ENCODE measurements around the gene PDE6C. TPM values are rescaled to one million over a fixed set of nuclear protein-coding genes. Genes with fewer than 3 reads are reported as not detected.

PDE6C gene
- total RNA-seq, 1 experiment from 2014 or later: not detected

- DNase-seq (ENCODE audit: low spot score): peak; percentile 83
Measured at GRCh38 chr10:93702210-93703001, 90.1 kb downstream of the PDE6C start, which contains the start of gene FRA10AC1. TSS of gene FRA10AC1 (minus strand) at chr10:93702592. CDS start at chr10:93700106, 2,486 bp downstream.

- DNase-seq (ENCODE audit: low spot score): no peak
Measured at GRCh38 chr10:93703066-93703465, 90.7 kb downstream of the PDE6C start.

- no peak for DNase-seq (ENCODE audit: low spot score)
Measured at GRCh38 chr10:93703841-93704240, 91.5 kb downstream of the PDE6C start.

- DNase-seq (ENCODE audit: low spot score): no peak
Measured at GRCh38 chr10:93704451-93704850, 92.1 kb downstream of the PDE6C start.

GRCh38 chr10:93707623-93708022 is 95.3 kb downstream of the PDE6C start:
- no peak for DNase-seq (ENCODE audit: low spot score)

GRCh38 chr10:93710333-93710909 is 98.1 kb downstream of the PDE6C start:
- no peak for DNase-seq (ENCODE audit: low spot score)

- DNase-seq (ENCODE audit: low spot score): peak; percentile 23
Measured at GRCh38 chr10:93711891-93712290, 99.6 kb downstream of the PDE6C start.

GRCh38 chr10:93712593-93712992 is 100.3 kb downstream of the PDE6C start:
- DNase-seq (ENCODE audit: low spot score): no peak

GRCh38 chr10:93715345-93715744 is 103.0 kb downstream of the PDE6C start:
- no peak for DNase-seq (ENCODE audit: low spot score)

Other genes with a start within 250 kb of the PDE6C start
- 285 and 317 TPM in 2 replicates for gene MYOF, start 130.2 kb upstream of the PDE6C start, total RNA-seq (2014; rRNA removed; shearing (Covaris generic))
- 193 and 250 TPM in 2 replicates for gene CEP55, start 115.9 kb upstream of the PDE6C start, total RNA-seq (2014; rRNA removed; shearing (Covaris generic))
- gene FFAR4, start 45.9 kb upstream of the PDE6C start, total RNA-seq (2014; rRNA removed; shearing (Covaris generic)): not detected in 2 replicates
- gene RBP4, start 11.3 kb upstream of the PDE6C start, total RNA-seq (2014; rRNA removed; shearing (Covaris generic)): not detected in 2 replicates
- gene FRA10AC1, start 90.1 kb downstream of the PDE6C start, total RNA-seq (2014; rRNA removed; shearing (Covaris generic)): 5.4 and 8.3 TPM in 2 replicates
- gene LGI1, start 145.4 kb downstream of the PDE6C start, total RNA-seq (2014; rRNA removed; shearing (Covaris generic)): not detected in 2 replicates

Measured in A172 (cell line).